ENCODE data around the gene KCNK7.

GRCh38 chr11:65607614-65608426 is 12.2 kb upstream of the KCNK7 start:
- TF ChIP-seq EZH2 (IDR thresholded peaks at IDR 0.05; ENCODE audit: insufficient read depth, poor library complexity, severe bottlenecking) (no peak), EZH2phosphoT487 (IDR thresholded peaks at IDR 0.05; ENCODE audit: insufficient read depth, low read depth) (no peak)

Measured in GM23248 (cell line).